ENCODE measurements around the gene UBE2R2.

GRCh38 chr9:33884856-33885701 lies 68.1 kb downstream of the UBE2R2 start:
- TF ChIP-seq POLR2A (IDR thresholded peaks at IDR 0.05) (no peak), CTCF (IDR thresholded peaks at IDR 0.05) (no peak)

Measured in breast epithelium (tissue), 3 donors.